ENCODE data around the gene SYNPR.

SYNPR gene

GRCh38 chr3:63308072-63308471, 30.0 kb downstream of the SYNPR start:
- no peaks in the 10 kb centered on the region for H3K36me3 ChIP-seq (ENCODE audit: insufficient read depth, low read depth, low read length)
- H3K4me3 ChIP-seq (ENCODE audit: low read length): no peak overlapping the region
- no peaks in the 10 kb centered on the region for H3K4me1 ChIP-seq (ENCODE audit: insufficient read depth, low read length)
- no peak overlapping the region for H3K27ac ChIP-seq (ENCODE audit: low read length)
- H3K9me3 ChIP-seq (ENCODE audit: insufficient read depth, low read depth, low read length): no peaks in the 10 kb centered on the region
- no peak overlapping the region for H3K9ac ChIP-seq (ENCODE audit: low read depth, low read length)
- H3K27me3 ChIP-seq (ENCODE audit: insufficient read depth, low read length): peaks cover 95% of the 10 kb centered on the region

- Histone ChIP-seq H3K27me3 (ENCODE audit: insufficient read depth, low read length) (peaks cover 93% of the 10 kb centered on the region), H3K9me3 (ENCODE audit: insufficient read depth, low read depth, low read length) (no peaks in the 10 kb centered on the region)
These were observed 31.7 kb downstream of the SYNPR start for GRCh38 chr3:63309768-63310167.

GRCh38 chr3:63323766-63324165, 45.7 kb downstream of the SYNPR start:
- H3K36me3 ChIP-seq (ENCODE audit: insufficient read depth, low read depth, low read length): no peaks in the 10 kb centered on the region

More at GRCh38 chr3:63309768-63310167, 31.7 kb downstream of the SYNPR start:
- Histone ChIP-seq H3K4me3 (ENCODE audit: low read length) (no peak overlapping the region), H3K9ac (ENCODE audit: low read depth, low read length) (no peak overlapping the region), H3K27ac (ENCODE audit: low read length) (no peak overlapping the region), H3K36me3 (ENCODE audit: insufficient read depth, low read depth, low read length) (no peaks in the 10 kb centered on the region), H3K4me1 (ENCODE audit: insufficient read depth, low read length) (no peaks in the 10 kb centered on the region)

GRCh38 chr3:63324621-63325020, 46.5 kb downstream of the SYNPR start:
- no peaks in the 10 kb centered on the region for H3K36me3 ChIP-seq (ENCODE audit: insufficient read depth, low read depth, low read length)
- H3K4me3 ChIP-seq (ENCODE audit: low read length): no peak overlapping the region
- peaks cover 2% of the 10 kb centered on the region; the same call in 1 of the 2 replicates for H3K4me1 ChIP-seq (ENCODE audit: insufficient read depth, low read length)
- no peak overlapping the region for H3K9ac ChIP-seq (ENCODE audit: low read depth, low read length)
- H3K9me3 ChIP-seq (ENCODE audit: insufficient read depth, low read depth, low read length): no peaks in the 10 kb centered on the region
- H3K27ac ChIP-seq (ENCODE audit: low read length): no peak overlapping the region
- no peaks in the 10 kb centered on the region for H3K27me3 ChIP-seq (ENCODE audit: insufficient read depth, low read length)

More at GRCh38 chr3:63323766-63324165, 45.7 kb downstream of the SYNPR start:
- peaks cover 2% of the 10 kb centered on the region; the same call in 1 of the 2 replicates for H3K4me1 ChIP-seq (ENCODE audit: insufficient read depth, low read length)
- H3K4me3 ChIP-seq (ENCODE audit: low read length): no peak overlapping the region
- H3K9ac ChIP-seq (ENCODE audit: low read depth, low read length): no peak overlapping the region
- no peaks in the 10 kb centered on the region for H3K9me3 ChIP-seq (ENCODE audit: insufficient read depth, low read depth, low read length)
- H3K27me3 ChIP-seq (ENCODE audit: insufficient read depth, low read length): no peaks in the 10 kb centered on the region
- H3K27ac ChIP-seq (ENCODE audit: low read length): no peak overlapping the region

GRCh38 chr3:63325386-63325785, 47.3 kb downstream of the SYNPR start:
- no peak overlapping the region for H3K27ac ChIP-seq (ENCODE audit: low read length)
- H3K9me3 ChIP-seq (ENCODE audit: insufficient read depth, low read depth, low read length): no peaks in the 10 kb centered on the region
- H3K4me1 ChIP-seq (ENCODE audit: insufficient read depth, low read length): peaks cover 2% of the 10 kb centered on the region; the same call in 1 of the 2 replicates
- no peak overlapping the region for H3K4me3 ChIP-seq (ENCODE audit: low read length)
- H3K36me3 ChIP-seq (ENCODE audit: insufficient read depth, low read depth, low read length): no peaks in the 10 kb centered on the region
- H3K27me3 ChIP-seq (ENCODE audit: insufficient read depth, low read length): no peaks in the 10 kb centered on the region
- no peak overlapping the region for H3K9ac ChIP-seq (ENCODE audit: low read depth, low read length)

- no peak overlapping the region for H3K9ac ChIP-seq (ENCODE audit: low read depth, low read length)
- no peaks in the 10 kb centered on the region for H3K36me3 ChIP-seq (ENCODE audit: insufficient read depth, low read depth, low read length)
- H3K9me3 ChIP-seq (ENCODE audit: insufficient read depth, low read depth, low read length): no peaks in the 10 kb centered on the region
- H3K27me3 ChIP-seq (ENCODE audit: insufficient read depth, low read length): no peaks in the 10 kb centered on the region
- no peak overlapping the region for H3K27ac ChIP-seq (ENCODE audit: low read length)
- peaks cover 2% of the 10 kb centered on the region; the same call in 1 of the 2 replicates for H3K4me1 ChIP-seq (ENCODE audit: insufficient read depth, low read length)
- H3K4me3 ChIP-seq (ENCODE audit: low read length): no peak overlapping the region
These were observed 50.3 kb downstream of the SYNPR start for GRCh38 chr3:63328365-63328764.

GRCh38 chr3:63331520-63331919, 53.4 kb downstream of the SYNPR start:
- no peaks in the 10 kb centered on the region for H3K9me3 ChIP-seq (ENCODE audit: insufficient read depth, low read depth, low read length)
- H3K27ac ChIP-seq (ENCODE audit: low read length): no peak overlapping the region
- H3K36me3 ChIP-seq (ENCODE audit: insufficient read depth, low read depth, low read length): no peaks in the 10 kb centered on the region
- H3K4me1 ChIP-seq (ENCODE audit: insufficient read depth, low read length): 0 out of 2 replicates have a peak, but pooled peaks cover 2% of the 10 kb centered on the region
- no peaks in the 10 kb centered on the region for H3K27me3 ChIP-seq (ENCODE audit: insufficient read depth, low read length)
- H3K4me3 ChIP-seq (ENCODE audit: low read length): no peak overlapping the region
- H3K9ac ChIP-seq (ENCODE audit: low read depth, low read length): no peak overlapping the region

- Histone ChIP-seq H3K9ac (ENCODE audit: low read depth, low read length) (no peak overlapping the region), H3K27me3 (ENCODE audit: insufficient read depth, low read length) (no peaks in the 10 kb centered on the region), H3K4me3 (ENCODE audit: low read length) (no peak overlapping the region), H3K36me3 (ENCODE audit: insufficient read depth, low read depth, low read length) (no peaks in the 10 kb centered on the region), H3K9me3 (ENCODE audit: insufficient read depth, low read depth, low read length) (no peaks in the 10 kb centered on the region), H3K27ac (ENCODE audit: low read length) (no peak overlapping the region), H3K4me1 (ENCODE audit: insufficient read depth, low read length) (0 out of 2 replicates have a peak, but pooled peaks cover 2% of the 10 kb centered on the region)
These were observed 55.7 kb downstream of the SYNPR start for GRCh38 chr3:63333815-63334214.

- no peak overlapping the region for H3K27ac ChIP-seq (ENCODE audit: low read length)
- no peak overlapping the region for H3K9ac ChIP-seq (ENCODE audit: low read depth, low read length)
- no peak overlapping the region for H3K4me3 ChIP-seq (ENCODE audit: low read length)
- H3K36me3 ChIP-seq (ENCODE audit: insufficient read depth, low read depth, low read length): no peaks in the 10 kb centered on the region
- no peaks in the 10 kb centered on the region for H3K27me3 ChIP-seq (ENCODE audit: insufficient read depth, low read length)
- H3K9me3 ChIP-seq (ENCODE audit: insufficient read depth, low read depth, low read length): no peaks in the 10 kb centered on the region
- peaks cover 8% of the 10 kb centered on the region; the same call in 1 of the 2 replicates for H3K4me1 ChIP-seq (ENCODE audit: insufficient read depth, low read length)
These were observed 60.2 kb downstream of the SYNPR start for GRCh38 chr3:63338351-63338750.

GRCh38 chr3:63343674-63344073, 65.6 kb downstream of the SYNPR start:
- Histone ChIP-seq H3K27ac (ENCODE audit: low read length) (no peak overlapping the region), H3K9me3 (ENCODE audit: insufficient read depth, low read depth, low read length) (no peaks in the 10 kb centered on the region), H3K36me3 (ENCODE audit: insufficient read depth, low read depth, low read length) (no peaks in the 10 kb centered on the region), H3K9ac (ENCODE audit: low read depth, low read length) (peak overlapping the region; percentile 13; the same call in 1 of the 2 replicates), H3K27me3 (ENCODE audit: insufficient read depth, low read length) (no peaks in the 10 kb centered on the region), H3K4me3 (ENCODE audit: low read length) (peak overlapping the region; percentile 8; the same call in 1 of the 2 replicates), H3K4me1 (ENCODE audit: insufficient read depth, low read length) (peaks cover 23% of the 10 kb centered on the region)

GRCh38 chr3:63344661-63345060, 66.6 kb downstream of the SYNPR start:
- Histone ChIP-seq H3K4me3 (ENCODE audit: low read length) (0 out of 2 replicates have a peak overlapping the region, but pooled peaks have one; percentile 18), H3K36me3 (ENCODE audit: insufficient read depth, low read depth, low read length) (no peaks in the 10 kb centered on the region), H3K4me1 (ENCODE audit: insufficient read depth, low read length) (peaks cover 23% of the 10 kb centered on the region), H3K27ac (ENCODE audit: low read length) (no peak overlapping the region), H3K9me3 (ENCODE audit: insufficient read depth, low read depth, low read length) (no peaks in the 10 kb centered on the region), H3K27me3 (ENCODE audit: insufficient read depth, low read length) (no peaks in the 10 kb centered on the region), H3K9ac (ENCODE audit: low read depth, low read length) (no peak overlapping the region)

- H3K27me3 ChIP-seq (ENCODE audit: insufficient read depth, low read length): no peaks in the 10 kb centered on the region
- H3K9me3 ChIP-seq (ENCODE audit: insufficient read depth, low read depth, low read length): no peaks in the 10 kb centered on the region
- peaks cover 6% of the 10 kb centered on the region; the same call in 1 of the 2 replicates for H3K4me1 ChIP-seq (ENCODE audit: insufficient read depth, low read length)
- no peak overlapping the region for H3K9ac ChIP-seq (ENCODE audit: low read depth, low read length)
- no peak overlapping the region for H3K4me3 ChIP-seq (ENCODE audit: low read length)
- no peak overlapping the region for H3K27ac ChIP-seq (ENCODE audit: low read length)
- no peaks in the 10 kb centered on the region for H3K36me3 ChIP-seq (ENCODE audit: insufficient read depth, low read depth, low read length)
These were observed 71.8 kb downstream of the SYNPR start for GRCh38 chr3:63349583-63350573.
